RWPE2 (cell line): ENCODE results near the gene RRAGD.
A peak's percentile ranks its signal among the peaks of the same experiment; 100 is the strongest.

Experiments used
- ATAC-seq: fragments of 200-7000 bp; cut with Tn5 transposase; 3 replicates; pipeline ENCODE4 v1.9.1; 2021; ENCODE audit warnings: low read depth
- DNase-seq: peaks from one replicate; pipeline ENCODE4 v3.0.0-alpha.2; 2020; ENCODE audit warnings: low spot score
- H3K27ac ChIP-seq: fragments of 450-650 bp; 2 replicates; pipeline ENCODE4 v1.5.1; 2017; ENCODE audit warnings: mild to moderate bottlenecking; ENCODE audit not compliant: poor library complexity, severe bottlenecking
- H3K27me3 ChIP-seq: fragments of 250-450 bp; sonication (Bioruptor Pico); 2 replicates; pipeline ENCODE4 v1.5.1; 2021; ENCODE audit warnings: mild to moderate bottlenecking, moderate library complexity; ENCODE audit not compliant: insufficient read depth, poor library complexity, severe bottlenecking
- H3K36me3 ChIP-seq: fragments of 250-450 bp; sonication (Bioruptor Pico); 2 replicates; pipeline ENCODE4 v1.5.1; 2020; ENCODE audit warnings: low read depth, mild to moderate bottlenecking, moderate library complexity
- H3K4me1 ChIP-seq: fragments of 250-450 bp; sonication (Bioruptor Pico); 2 replicates; pipeline ENCODE4 v1.5.1; 2021; ENCODE audit warnings: mild to moderate bottlenecking, moderate library complexity; ENCODE audit not compliant: insufficient read depth, poor library complexity, severe bottlenecking
- H3K4me3 ChIP-seq: fragments of 250-450 bp; sonication (Bioruptor Pico); 2 replicates; pipeline ENCODE4 v1.5.1; 2021; ENCODE audit warnings: mild to moderate bottlenecking, moderate library complexity; ENCODE audit not compliant: severe bottlenecking
- H3K9me3 ChIP-seq: fragments of 250-450 bp; sonication (Bioruptor Pico); 2 replicates; pipeline ENCODE4 v1.5.1; 2021; ENCODE audit warnings: mild to moderate bottlenecking, moderate library complexity; ENCODE audit not compliant: severe bottlenecking
- CTCF ChIP-seq: fragments of 450-650 bp; IDR thresholded peaks from one replicate; pipeline ENCODE4 v1.5.1; 2017; ENCODE audit warnings: mild to moderate bottlenecking, moderate library complexity; ENCODE audit not compliant: poor library complexity, severe bottlenecking

Gene RRAGD

GRCh38 chr6:89381031-89381430, 31.0 kb downstream of the RRAGD start:
- Histone ChIP-seq H3K27me3 (no peaks in the 10 kb centered on the region), H3K36me3 (no peaks in the 10 kb centered on the region), H3K27ac (no peak overlapping the region), H3K4me3 (no peak overlapping the region), H3K9me3 (no peaks in the 10 kb centered on the region), H3K4me1 (no peaks in the 10 kb centered on the region)
- no peak for ATAC-seq
- no peak for TF ChIP-seq CTCF
- DNase-seq = no peak

DNA sequence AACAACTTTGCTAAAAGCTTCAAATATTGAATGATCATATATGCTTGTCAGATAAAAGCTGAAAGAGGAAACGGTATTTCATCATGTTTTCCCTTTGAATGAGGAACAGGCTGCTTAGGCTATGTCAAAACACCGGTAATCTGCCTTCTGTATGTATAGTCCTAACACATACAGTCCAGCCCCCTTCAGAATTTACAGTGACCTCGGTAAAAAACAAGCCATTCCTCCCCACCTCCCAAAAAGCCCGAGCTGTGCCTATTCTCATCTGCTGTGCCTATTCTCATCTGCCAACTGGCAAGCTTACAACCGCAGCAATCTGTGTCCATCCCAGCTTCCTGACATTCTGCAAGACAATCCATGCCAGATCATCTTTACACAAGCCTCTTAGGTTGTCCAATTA, 32.8 kb downstream of the RRAGD start:
- no peaks in the 10 kb centered on the region for H3K36me3 ChIP-seq
- no peak for DNase-seq
- no peak for ATAC-seq

GRCh38 chr6:89378628-89379027, 33.4 kb downstream of the RRAGD start:
- no peaks in the 10 kb centered on the region for H3K36me3 ChIP-seq
- no peak overlapping the region for H3K27ac ChIP-seq
- ATAC-seq (no peak), DNase-seq (no peak)
- no peaks in the 10 kb centered on the region for H3K4me1 ChIP-seq
- no peak overlapping the region for H3K4me3 ChIP-seq
- H3K27me3 ChIP-seq = no peaks in the 10 kb centered on the region
- no peak for TF ChIP-seq CTCF
- no peaks in the 10 kb centered on the region for H3K9me3 ChIP-seq

More for the DNA sequence above, 32.8 kb downstream of the RRAGD start:
- Histone ChIP-seq H3K4me3 (no peak overlapping the region), H3K27me3 (no peaks in the 10 kb centered on the region), H3K4me1 (no peaks in the 10 kb centered on the region), H3K27ac (no peak overlapping the region), H3K9me3 (no peaks in the 10 kb centered on the region)
- TF ChIP-seq CTCF = no peak

GRCh38 chr6:89375427-89376267, 36.4 kb downstream of the RRAGD start:
- Histone ChIP-seq H3K27ac (no peak overlapping the region), H3K27me3 (no peaks in the 10 kb centered on the region), H3K4me1 (no peaks in the 10 kb centered on the region), H3K36me3 (no peaks in the 10 kb centered on the region), H3K9me3 (no peaks in the 10 kb centered on the region), H3K4me3 (no peak overlapping the region)
- DNase-seq (no peak), ATAC-seq (peak; percentile 58)
- no peak for TF ChIP-seq CTCF

DNA sequence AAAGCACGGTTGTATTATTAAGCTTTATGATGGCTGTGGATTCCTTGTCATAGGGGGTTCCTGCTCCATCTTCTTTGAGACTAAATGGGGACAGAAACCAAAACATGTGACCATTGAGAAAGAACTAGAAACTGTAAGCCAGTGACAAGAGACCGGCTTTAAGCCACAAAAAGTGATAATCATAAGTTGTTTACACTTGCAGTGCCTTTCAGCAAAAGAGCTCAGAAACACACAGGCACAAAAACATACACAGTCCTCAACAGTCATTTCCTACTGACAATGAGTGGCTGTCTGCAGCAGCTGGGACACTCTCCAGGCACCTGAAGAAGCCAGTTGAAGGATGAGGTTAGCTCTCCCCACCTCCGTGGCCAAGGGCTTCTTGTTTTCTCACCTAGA, 39.6 kb downstream of the RRAGD start:
- no peaks in the 10 kb centered on the region for H3K4me1 ChIP-seq
- no peak overlapping the region for H3K4me3 ChIP-seq
- no peak for DNase-seq
- no peaks in the 10 kb centered on the region for H3K36me3 ChIP-seq
- H3K27ac ChIP-seq = no peak overlapping the region
- no peaks in the 10 kb centered on the region for H3K27me3 ChIP-seq
- no peak for ATAC-seq
- H3K9me3 ChIP-seq = no peaks in the 10 kb centered on the region
- TF ChIP-seq CTCF = no peak
